Sigmoid colon (tissue), 4 donors: Measurements from ENCODE around the gene RTKN2.

Experiments used
- CTCF ChIP-seq, 4 experiments: fragments of 450-650 bp in 3 of 4; fragments of 200-600 bp in 1 of 4; IDR thresholded peaks; one replicate each; pipeline ENCODE4 v1.5.1; 2016 to 2019; ENCODE audit warnings: antibody characterized with exemption in 4 of 4, mild to moderate bottlenecking in 3 of 4, moderate library complexity in 2 of 4
- POLR2A ChIP-seq, 2 donors: fragments of 450-650 bp; IDR thresholded peaks; one replicate each; pipeline ENCODE4 v1.6.1; 2016; ENCODE audit warnings: antibody characterized with exemption in 2 of 2, mild to moderate bottlenecking in 2 of 2, moderate library complexity in 2 of 2
- POLR2AphosphoS5 ChIP-seq, 4 donors: sonication (generic); formaldehyde crosslinking; IDR thresholded peaks; one replicate each; pipeline ENCODE4 v1.6.1; 2017; ENCODE audit warnings: antibody characterized with exemption in 4 of 4

DNA sequence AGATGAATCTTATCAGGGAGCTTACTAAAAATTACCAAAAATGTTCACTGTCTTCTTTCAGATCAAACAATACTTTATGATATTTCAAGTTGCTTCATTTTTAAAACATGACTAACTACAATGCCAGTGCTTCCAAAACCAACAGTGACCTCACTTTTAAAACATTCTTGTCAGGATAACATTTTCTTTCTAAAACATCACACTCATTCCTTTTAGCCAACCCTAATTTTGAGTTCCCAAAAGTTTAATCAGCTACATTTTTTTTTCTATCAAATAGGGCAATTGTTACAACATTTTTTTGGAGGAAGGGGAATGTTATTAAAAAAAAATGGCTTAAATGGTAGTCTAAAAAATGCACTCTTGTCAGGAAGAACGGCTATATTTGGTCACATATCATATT, 37.3 kb downstream of the RTKN2 start:
- no peak for TF ChIP-seq CTCF (IDR thresholded peaks at IDR 0.05)
- no peak for TF ChIP-seq POLR2A (IDR thresholded peaks at IDR 0.05)
- TF ChIP-seq POLR2AphosphoS5 (IDR thresholded peaks at IDR 0.05): no peak
